Transverse colon (tissue), 3 donors: Measurements from ENCODE around the gene TDP2.

Experiments
- CTCF ChIP-seq, 5 experiments: fragments of 200-600 bp in 3 of 5; fragments of 450-650 bp in 2 of 5; sonication (generic) in 3 of 5; IDR thresholded peaks; 1 replicate in 2 of 5; 2 replicates in 3 of 5; pipeline ENCODE4 v1.5.1; 2016 to 2017; ENCODE audit warnings: antibody characterized with exemption in 5 of 5, inconsistent platforms in 3 of 5, mild to moderate bottlenecking in 2 of 5, moderate library complexity in 1 of 5
- EP300 ChIP-seq: sonication (generic); formaldehyde crosslinking; IDR thresholded peaks from one replicate; pipeline ENCODE4 v1.6.1; 2017; ENCODE audit warnings: antibody characterized with exemption, low read depth
- POLR2A ChIP-seq: fragments of 450-650 bp; IDR thresholded peaks from one replicate; pipeline ENCODE4 v1.6.1; 2016; ENCODE audit warnings: antibody characterized with exemption, mild to moderate bottlenecking, moderate library complexity

- TF ChIP-seq CTCF (IDR thresholded peaks at IDR 0.05) (no peak), EP300 (no peak), POLR2A (no peak)
Observed at GRCh38 chr6:24614043-24614420, 52.7 kb downstream of the TDP2 start.
